ENCODE results near the gene NIT2.

DNA sequence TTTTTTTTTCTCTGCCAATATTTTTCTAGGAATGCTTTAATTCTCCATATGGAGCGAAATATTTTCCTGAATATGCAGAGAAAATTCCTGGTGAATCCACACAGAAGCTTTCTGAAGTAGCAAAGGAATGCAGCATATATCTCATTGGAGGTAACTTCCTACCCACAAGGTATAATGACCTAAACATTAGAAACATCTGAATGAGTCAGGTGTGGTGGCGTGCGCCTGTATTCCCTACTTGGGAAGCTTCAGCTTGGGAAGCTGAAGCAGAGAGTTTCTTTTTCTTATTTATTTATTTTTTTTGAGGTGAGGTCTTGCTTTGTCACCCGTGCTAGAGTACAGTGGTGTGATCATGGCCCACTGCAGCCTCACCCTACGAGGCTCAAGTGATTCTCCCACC, 5.2 kb downstream of the NIT2 start:
- TF ChIP-seq POLR2A (IDR thresholded peaks at IDR 0.05): no peak
- TF ChIP-seq, protein P1, sequence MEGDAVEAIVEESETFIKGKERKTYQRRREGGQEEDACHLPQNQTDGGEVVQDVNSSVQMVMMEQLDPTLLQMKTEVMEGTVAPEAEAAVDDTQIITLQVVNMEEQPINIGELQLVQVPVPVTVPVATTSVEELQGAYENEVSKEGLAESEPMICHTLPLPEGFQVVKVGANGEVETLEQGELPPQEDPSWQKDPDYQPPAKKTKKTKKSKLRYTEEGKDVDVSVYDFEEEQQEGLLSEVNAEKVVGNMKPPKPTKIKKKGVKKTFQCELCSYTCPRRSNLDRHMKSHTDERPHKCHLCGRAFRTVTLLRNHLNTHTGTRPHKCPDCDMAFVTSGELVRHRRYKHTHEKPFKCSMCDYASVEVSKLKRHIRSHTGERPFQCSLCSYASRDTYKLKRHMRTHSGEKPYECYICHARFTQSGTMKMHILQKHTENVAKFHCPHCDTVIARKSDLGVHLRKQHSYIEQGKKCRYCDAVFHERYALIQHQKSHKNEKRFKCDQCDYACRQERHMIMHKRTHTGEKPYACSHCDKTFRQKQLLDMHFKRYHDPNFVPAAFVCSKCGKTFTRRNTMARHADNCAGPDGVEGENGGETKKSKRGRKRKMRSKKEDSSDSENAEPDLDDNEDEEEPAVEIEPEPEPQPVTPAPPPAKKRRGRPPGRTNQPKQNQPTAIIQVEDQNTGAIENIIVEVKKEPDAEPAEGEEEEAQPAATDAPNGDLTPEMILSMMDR (IDR thresholded peaks at IDR 0.05): no peak
